SK-N-SH treated with all-trans-retinoic acid at 6 μM for 48 hours (cell line): ENCODE measurements around the gene KRT39.
"Not testable (repeated sequence)": the region's sequence is repeated elsewhere in the genome, so short reads cannot be mapped to it uniquely, and the experiment has no call there.

Source experiments
- ATAC-seq: fragments of 200-7000 bp; cut with Tn5 transposase; 3 replicates; pipeline ENCODE4 v1.9.1; 2020; ENCODE audit warnings: mild to moderate bottlenecking, moderate library complexity
- ARNTL ChIP-seq: fragments of 450-650 bp; formaldehyde crosslinking; IDR thresholded peaks from 2 replicates; pipeline ENCODE4 v1.5.0; 2020; ENCODE audit warnings: low read depth, mild to moderate bottlenecking, moderate library complexity, borderline replicate concordance
- BACH2 ChIP-seq: fragments of 250-450 bp; sonication (Bioruptor Pico); IDR thresholded peaks from 2 replicates; pipeline ENCODE4 v1.9.0; 2021; ENCODE audit warnings: mild to moderate bottlenecking, borderline replicate concordance
- CSDC2 ChIP-seq: fragments of 250-450 bp; sonication (Bioruptor Pico); IDR thresholded peaks from 2 replicates; pipeline ENCODE4 v1.5.0; 2020; ENCODE audit warnings: mild to moderate bottlenecking, moderate library complexity
- ESRRG ChIP-seq: fragments of 250-450 bp; sonication (Bioruptor Pico); IDR thresholded peaks from 2 replicates; pipeline ENCODE4 v1.6.1; 2021; ENCODE audit warnings: mild to moderate bottlenecking
- GLIS3 ChIP-seq: fragments of 250-450 bp; sonication (Bioruptor Pico); IDR thresholded peaks from 2 replicates; pipeline ENCODE4 v1.5.0; 2020; ENCODE audit warnings: mild to moderate bottlenecking, moderate library complexity
- ISL1 ChIP-seq: fragments of 250-450 bp; sonication (Bioruptor Pico); IDR thresholded peaks from 2 replicates; pipeline ENCODE4 v2.1.2; 2022; ENCODE audit warnings: mild to moderate bottlenecking, moderate library complexity
- OSR1 ChIP-seq: fragments of 250-450 bp; sonication (Bioruptor Pico); IDR thresholded peaks from 2 replicates; pipeline ENCODE4 v1.8.0; 2022; ENCODE audit warnings: moderate library complexity, mild to moderate bottlenecking, inconsistent platforms
- PPARA ChIP-seq: fragments of 250-450 bp; sonication (Bioruptor Pico); IDR thresholded peaks from 2 replicates; pipeline ENCODE4 v1.5.0; 2020; ENCODE audit warnings: mild to moderate bottlenecking, borderline replicate concordance
- RARB ChIP-seq: fragments of 250-450 bp; sonication (Bioruptor Pico); IDR thresholded peaks from 2 replicates; pipeline ENCODE4 v1.8.0; 2021; ENCODE audit warnings: mild to moderate bottlenecking, moderate library complexity
- SNAI2 ChIP-seq: fragments of 250-450 bp; sonication (Bioruptor Pico); IDR thresholded peaks from 2 replicates; pipeline ENCODE4 v1.5.0; 2020; ENCODE audit warnings: mild to moderate bottlenecking, moderate library complexity
- TCF4 ChIP-seq: fragments of 250-450 bp; sonication (Bioruptor Pico); IDR thresholded peaks from 2 replicates; pipeline ENCODE4 v1.8.0; 2021; ENCODE audit warnings: mild to moderate bottlenecking, moderate library complexity, borderline replicate concordance
- ZC3H10 ChIP-seq: fragments of 250-450 bp; sonication (Bioruptor Pico); IDR thresholded peaks from 2 replicates; pipeline ENCODE4 v1.5.1; 2021; ENCODE audit warnings: mild to moderate bottlenecking, moderate library complexity
- ZFP3 ChIP-seq: fragments of 250-450 bp; sonication (Bioruptor Pico); IDR thresholded peaks from 2 replicates; pipeline ENCODE4 v1.5.0; 2020; ENCODE audit warnings: mild to moderate bottlenecking, moderate library complexity
- ZFP30 ChIP-seq: fragments of 450-650 bp; formaldehyde crosslinking; IDR thresholded peaks from 2 replicates; pipeline ENCODE4 v1.5.0; 2022; ENCODE audit warnings: mild to moderate bottlenecking, moderate library complexity
- ZNF70 ChIP-seq: fragments of 450-650 bp; formaldehyde crosslinking; IDR thresholded peaks from 2 replicates; pipeline ENCODE4 v1.5.0; 2020; ENCODE audit warnings: mild to moderate bottlenecking, moderate library complexity
- ZNF8 ChIP-seq: fragments of 450-650 bp; formaldehyde crosslinking; IDR thresholded peaks from 2 replicates; pipeline ENCODE4 v1.5.0; 2020; ENCODE audit warnings: mild to moderate bottlenecking, moderate library complexity
- TF ChIP-seq, protein P1 (sequence below): fragments of 250-450 bp; sonication (Bioruptor Pico); IDR thresholded peaks from 2 replicates; pipeline ENCODE4 v1.5.1; 2021; ENCODE audit warnings: mild to moderate bottlenecking, moderate library complexity
- TF ChIP-seq, protein P2 (sequence below): fragments of 250-450 bp; sonication (Bioruptor Pico); IDR thresholded peaks from 2 replicates; pipeline ENCODE4 v1.5.0; 2020; ENCODE audit warnings: mild to moderate bottlenecking, moderate library complexity
- TF ChIP-seq, protein P3 (sequence below): fragments of 250-450 bp; sonication (Bioruptor Pico); IDR thresholded peaks from 2 replicates; pipeline ENCODE4 v1.5.1; 2020; ENCODE audit warnings: low read depth, mild to moderate bottlenecking, moderate library complexity
- TF ChIP-seq, protein P4 (sequence below): fragments of 250-450 bp; sonication (Bioruptor Pico); IDR thresholded peaks from 2 replicates; pipeline ENCODE4 v1.8.0; 2021; ENCODE audit warnings: low read depth, mild to moderate bottlenecking, moderate library complexity, borderline replicate concordance

Gene KRT39

DNA sequence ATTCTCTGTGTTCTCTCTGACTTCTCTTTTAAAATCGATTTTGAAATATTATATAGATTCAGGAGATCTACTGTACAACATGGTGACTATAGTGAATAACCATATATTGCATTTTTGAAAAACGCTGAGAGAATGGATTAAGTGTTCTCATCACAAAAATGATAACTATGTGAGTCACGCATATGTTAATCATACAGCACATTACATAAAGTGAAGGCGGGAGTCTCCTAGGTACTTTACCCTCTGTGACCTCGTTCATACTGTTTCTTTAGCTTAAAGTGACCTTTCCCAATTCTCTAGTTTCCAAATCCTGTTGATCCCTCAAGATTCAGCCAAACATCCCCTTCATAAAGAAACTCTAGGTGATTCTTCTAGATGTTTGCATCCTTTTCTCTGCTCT, 36.1 kb upstream of the KRT39 start:
- TF ChIP-seq ZFP30 (CRISPR knock-in tag), result no peak
- no peak for TF ChIP-seq ESRRG (CRISPR knock-in tag)
- TF ChIP-seq OSR1 (CRISPR knock-in tag), result no peak
- no peak for TF ChIP-seq ARNTL (CRISPR knock-in tag)
- TF ChIP-seq SNAI2, result no peak
- TF ChIP-seq ISL1 (CRISPR knock-in tag), result no peak
- TF ChIP-seq BACH2, result no peak
- TF ChIP-seq ZNF70 (CRISPR knock-in tag), result no peak
- no peak for TF ChIP-seq ZNF8
- no peak for TF ChIP-seq CSDC2
- TF ChIP-seq ZC3H10 (CRISPR knock-in tag), result no peak
- TF ChIP-seq, protein P1, sequence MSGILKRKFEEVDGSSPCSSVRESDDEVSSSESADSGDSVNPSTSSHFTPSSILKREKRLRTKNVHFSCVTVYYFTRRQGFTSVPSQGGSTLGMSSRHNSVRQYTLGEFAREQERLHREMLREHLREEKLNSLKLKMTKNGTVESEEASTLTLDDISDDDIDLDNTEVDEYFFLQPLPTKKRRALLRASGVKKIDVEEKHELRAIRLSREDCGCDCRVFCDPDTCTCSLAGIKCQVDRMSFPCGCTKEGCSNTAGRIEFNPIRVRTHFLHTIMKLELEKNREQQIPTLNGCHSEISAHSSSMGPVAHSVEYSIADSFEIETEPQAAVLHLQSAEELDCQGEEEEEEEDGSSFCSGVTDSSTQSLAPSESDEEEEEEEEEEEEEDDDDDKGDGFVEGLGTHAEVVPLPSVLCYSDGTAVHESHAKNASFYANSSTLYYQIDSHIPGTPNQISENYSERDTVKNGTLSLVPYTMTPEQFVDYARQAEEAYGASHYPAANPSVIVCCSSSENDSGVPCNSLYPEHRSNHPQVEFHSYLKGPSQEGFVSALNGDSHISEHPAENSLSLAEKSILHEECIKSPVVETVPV, result no peak
- no peak for TF ChIP-seq PPARA (CRISPR knock-in tag)
- TF ChIP-seq, protein P2, sequence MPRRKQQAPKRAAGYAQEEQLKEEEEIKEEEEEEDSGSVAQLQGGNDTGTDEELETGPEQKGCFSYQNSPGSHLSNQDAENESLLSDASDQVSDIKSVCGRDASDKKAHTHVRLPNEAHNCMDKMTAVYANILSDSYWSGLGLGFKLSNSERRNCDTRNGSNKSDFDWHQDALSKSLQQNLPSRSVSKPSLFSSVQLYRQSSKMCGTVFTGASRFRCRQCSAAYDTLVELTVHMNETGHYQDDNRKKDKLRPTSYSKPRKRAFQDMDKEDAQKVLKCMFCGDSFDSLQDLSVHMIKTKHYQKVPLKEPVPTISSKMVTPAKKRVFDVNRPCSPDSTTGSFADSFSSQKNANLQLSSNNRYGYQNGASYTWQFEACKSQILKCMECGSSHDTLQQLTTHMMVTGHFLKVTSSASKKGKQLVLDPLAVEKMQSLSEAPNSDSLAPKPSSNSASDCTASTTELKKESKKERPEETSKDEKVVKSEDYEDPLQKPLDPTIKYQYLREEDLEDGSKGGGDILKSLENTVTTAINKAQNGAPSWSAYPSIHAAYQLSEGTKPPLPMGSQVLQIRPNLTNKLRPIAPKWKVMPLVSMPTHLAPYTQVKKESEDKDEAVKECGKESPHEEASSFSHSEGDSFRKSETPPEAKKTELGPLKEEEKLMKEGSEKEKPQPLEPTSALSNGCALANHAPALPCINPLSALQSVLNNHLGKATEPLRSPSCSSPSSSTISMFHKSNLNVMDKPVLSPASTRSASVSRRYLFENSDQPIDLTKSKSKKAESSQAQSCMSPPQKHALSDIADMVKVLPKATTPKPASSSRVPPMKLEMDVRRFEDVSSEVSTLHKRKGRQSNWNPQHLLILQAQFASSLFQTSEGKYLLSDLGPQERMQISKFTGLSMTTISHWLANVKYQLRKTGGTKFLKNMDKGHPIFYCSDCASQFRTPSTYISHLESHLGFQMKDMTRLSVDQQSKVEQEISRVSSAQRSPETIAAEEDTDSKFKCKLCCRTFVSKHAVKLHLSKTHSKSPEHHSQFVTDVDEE, result no peak

DNA sequence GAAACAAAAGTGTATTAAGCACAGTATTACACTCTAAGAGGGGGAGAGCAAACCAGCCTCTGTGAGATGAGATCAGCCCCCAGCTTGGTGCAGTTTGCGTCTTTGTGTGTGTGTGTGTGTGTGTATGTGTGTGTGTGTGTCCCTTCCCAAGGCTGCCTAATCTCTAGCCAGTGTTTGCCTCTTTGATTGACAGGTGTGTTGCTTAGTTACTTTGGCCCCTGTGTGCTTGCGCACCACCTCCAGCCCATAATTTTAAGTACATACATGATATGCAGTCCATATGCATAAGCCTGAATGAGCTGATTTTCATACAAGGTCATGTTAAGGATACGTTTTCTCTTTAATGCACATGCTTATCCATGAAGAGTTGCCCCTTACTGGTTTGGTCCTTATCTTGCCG, 35.0 kb upstream of the KRT39 start:
- ATAC-seq, result no peak
- TF ChIP-seq SNAI2, result no peak
- TF ChIP-seq, protein P3, sequence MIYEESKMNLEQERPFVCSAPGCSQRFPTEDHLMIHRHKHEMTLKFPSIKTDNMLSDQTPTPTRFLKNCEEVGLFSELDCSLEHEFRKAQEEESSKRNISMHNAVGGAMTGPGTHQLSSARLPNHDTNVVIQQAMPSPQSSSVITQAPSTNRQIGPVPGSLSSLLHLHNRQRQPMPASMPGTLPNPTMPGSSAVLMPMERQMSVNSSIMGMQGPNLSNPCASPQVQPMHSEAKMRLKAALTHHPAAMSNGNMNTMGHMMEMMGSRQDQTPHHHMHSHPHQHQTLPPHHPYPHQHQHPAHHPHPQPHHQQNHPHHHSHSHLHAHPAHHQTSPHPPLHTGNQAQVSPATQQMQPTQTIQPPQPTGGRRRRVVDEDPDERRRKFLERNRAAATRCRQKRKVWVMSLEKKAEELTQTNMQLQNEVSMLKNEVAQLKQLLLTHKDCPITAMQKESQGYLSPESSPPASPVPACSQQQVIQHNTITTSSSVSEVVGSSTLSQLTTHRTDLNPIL (CRISPR knock-in tag), result no peak
- TF ChIP-seq ZC3H10 (CRISPR knock-in tag), result no peak
- TF ChIP-seq RARB (CRISPR knock-in tag), result no peak
- TF ChIP-seq ZFP30 (CRISPR knock-in tag), result no peak
- no peak for TF ChIP-seq OSR1 (CRISPR knock-in tag)
- TF ChIP-seq, all 23 proteins: peak for 0

More for the DNA sequence above, 36.1 kb upstream of the KRT39 start:
- ATAC-seq, result no peak

DNA sequence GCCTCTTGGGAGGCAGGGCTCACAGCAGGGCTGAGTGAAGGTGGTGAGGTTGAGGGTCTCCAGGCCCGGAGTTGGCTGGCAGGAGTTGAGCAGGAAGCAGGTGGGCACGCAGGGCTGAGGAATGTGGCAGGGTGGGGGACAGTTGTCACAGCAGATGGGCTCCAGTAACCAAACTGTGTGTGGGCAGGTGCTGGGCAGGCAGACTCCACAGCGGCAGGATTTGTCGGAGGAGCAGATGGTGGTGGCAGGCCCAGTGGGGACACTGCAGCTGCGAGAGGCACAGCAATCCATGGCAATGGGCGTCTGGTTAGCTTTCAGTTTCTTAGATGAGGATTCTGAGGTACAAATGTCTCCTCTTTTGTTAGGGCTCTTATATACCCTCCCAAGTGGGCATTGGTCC, 32.8 kb upstream of the KRT39 start, which contains the start of gene KRTAP3-2:
KRTAP3-2 (minus strand) TSS at position 344 of the 400 bp plus-strand sequence; CDS start at position 291, 53 bp downstream.
- ATAC-seq, result not testable (repeated sequence)

DNA sequence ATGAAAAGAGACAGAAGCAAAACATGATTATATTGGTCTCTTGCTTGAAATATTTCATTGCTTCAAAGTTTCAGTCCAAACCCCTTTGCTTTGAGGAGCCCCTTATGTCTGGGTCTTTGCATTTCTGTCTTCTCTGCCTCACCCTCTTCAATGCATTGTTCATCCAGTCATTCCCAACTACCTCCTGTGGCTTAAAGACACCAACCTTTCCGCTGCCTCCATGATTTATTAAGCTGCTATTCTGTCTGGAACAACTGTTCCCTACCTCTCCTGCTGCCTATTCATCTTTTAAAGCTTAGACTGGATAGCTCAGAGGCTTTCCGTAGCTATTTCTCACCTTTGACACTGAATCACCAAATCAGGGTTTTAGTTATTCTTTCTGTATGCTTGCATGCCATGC, 30.6 kb upstream of the KRT39 start:
- no peak for ATAC-seq
- no peak for TF ChIP-seq GLIS3 (CRISPR knock-in tag)
- no peak for TF ChIP-seq ZFP3 (CRISPR knock-in tag)
- no peak for TF ChIP-seq SNAI2
- TF ChIP-seq, protein P3 (CRISPR knock-in tag), result no peak
- TF ChIP-seq, all 23 proteins: peak for 0

DNA sequence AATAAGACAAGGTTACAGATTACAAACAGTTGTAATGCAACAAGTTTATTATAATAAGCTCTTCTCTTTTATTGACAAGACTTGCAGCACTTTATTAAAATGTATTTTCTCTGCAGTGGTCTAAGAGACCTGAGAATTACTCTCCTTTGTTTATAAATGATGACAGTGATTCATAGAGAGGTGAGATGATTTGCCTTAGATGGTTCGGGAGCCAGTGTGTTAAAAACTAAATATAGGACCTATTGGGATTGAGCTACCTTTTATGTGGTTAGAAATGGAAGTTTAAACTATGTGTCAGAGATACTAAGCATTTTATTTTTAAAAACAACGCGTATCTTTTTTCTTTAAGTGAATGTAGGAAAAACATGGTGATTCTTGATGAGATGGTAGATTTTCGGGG, 30.1 kb upstream of the KRT39 start:
- ATAC-seq, result no peak

DNA sequence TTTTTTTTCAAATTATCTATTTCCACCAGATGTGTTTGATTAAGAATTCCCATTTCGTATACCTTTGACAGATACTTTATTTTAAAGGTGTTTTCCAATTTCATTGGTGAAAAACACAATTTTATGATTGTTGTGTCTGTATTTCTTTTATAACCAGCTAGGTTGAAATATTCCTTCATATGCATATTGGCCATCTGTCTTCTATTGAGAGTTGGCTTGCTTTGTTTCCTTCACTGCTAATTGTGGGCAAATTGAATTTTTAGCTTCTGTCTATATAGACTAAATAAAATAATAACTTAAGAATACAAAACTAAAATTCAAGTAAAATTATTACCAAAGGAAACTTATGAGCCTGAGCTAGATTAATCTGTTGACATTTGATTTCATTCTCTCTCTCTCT, 28.4 kb upstream of the KRT39 start:
- no peak for TF ChIP-seq ZFP30 (CRISPR knock-in tag)
- TF ChIP-seq, protein P4, sequence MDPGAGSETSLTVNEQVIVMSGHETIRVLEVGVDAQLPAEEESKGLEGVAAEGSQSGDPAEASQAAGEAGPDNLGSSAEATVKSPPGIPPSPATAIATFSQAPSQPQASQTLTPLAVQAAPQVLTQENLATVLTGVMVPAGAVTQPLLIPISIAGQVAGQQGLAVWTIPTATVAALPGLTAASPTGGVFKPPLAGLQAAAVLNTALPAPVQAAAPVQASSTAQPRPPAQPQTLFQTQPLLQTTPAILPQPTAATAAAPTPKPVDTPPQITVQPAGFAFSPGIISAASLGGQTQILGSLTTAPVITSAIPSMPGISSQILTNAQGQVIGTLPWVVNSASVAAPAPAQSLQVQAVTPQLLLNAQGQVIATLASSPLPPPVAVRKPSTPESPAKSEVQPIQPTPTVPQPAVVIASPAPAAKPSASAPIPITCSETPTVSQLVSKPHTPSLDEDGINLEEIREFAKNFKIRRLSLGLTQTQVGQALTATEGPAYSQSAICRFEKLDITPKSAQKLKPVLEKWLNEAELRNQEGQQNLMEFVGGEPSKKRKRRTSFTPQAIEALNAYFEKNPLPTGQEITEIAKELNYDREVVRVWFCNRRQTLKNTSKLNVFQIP (CRISPR knock-in tag), result no peak
- no peak for TF ChIP-seq ZC3H10 (CRISPR knock-in tag)
- TF ChIP-seq, all 23 proteins: peak for 0
- ATAC-seq, result no peak

More for the DNA sequence above, 30.1 kb upstream of the KRT39 start:
- TF ChIP-seq TCF4, result no peak
- TF ChIP-seq, all 23 proteins: peak for 0
